Upper lobe of left lung (tissue), 6 donors: ENCODE data around the gene FBXO10. TPM values are rescaled to one million over a fixed set of nuclear protein-coding genes. Genes with fewer than 3 reads are reported as not detected.

Experiments
- ATAC-seq, 2 donors: fragments of 200-7000 bp; cut with Tn5 transposase; one replicate each; pipeline ENCODE4 v1.9.1; 2022; ENCODE audit warnings: mild to moderate bottlenecking in 2 of 2, moderate library complexity in 2 of 2; ENCODE audit not compliant: low FRiP score in 2 of 2
- DNase-seq, 2 donors: peaks; one replicate each; pipeline ENCODE4 v3.0.0-alpha.2; 2019 to 2020
- H3K27ac ChIP-seq, 4 donors: fragments of 200-600 bp; sonication (generic); one replicate each; pipeline ENCODE4 v1.5.1; 2016 to 2019
- H3K27me3 ChIP-seq, 4 donors: fragments of 200-600 bp; sonication (generic); one replicate each; pipeline ENCODE4 v1.5.1; 2017 to 2019
- H3K36me3 ChIP-seq, 4 donors: fragments of 200-600 bp; sonication (generic); one replicate each; pipeline ENCODE4 v1.5.1; 2016 to 2019
- H3K4me1 ChIP-seq, 4 donors: fragments of 200-600 bp; sonication (generic); one replicate each; pipeline ENCODE4 v1.5.1; 2018 to 2019
- H3K4me3 ChIP-seq, 4 donors: fragments of 200-600 bp; sonication (generic); one replicate each; pipeline ENCODE4 v1.5.1; 2017 to 2019; ENCODE audit warnings: mild to moderate bottlenecking in 2 of 4, moderate library complexity in 1 of 4
- H3K9me3 ChIP-seq, 4 donors: fragments of 200-600 bp; sonication (generic); one replicate each; pipeline ENCODE4 v1.5.1; 2018 to 2019
- CTCF ChIP-seq, 6 experiments: fragments of 450-650 bp in 4 of 6; fragments of 200-600 bp in 2 of 6; sonication (generic) in 2 of 6; IDR thresholded peaks; one replicate each; pipeline ENCODE4 v1.5.1; 2016 to 2019; ENCODE audit warnings: antibody characterized with exemption in 6 of 6
- EP300 ChIP-seq, 4 donors: sonication (generic); formaldehyde crosslinking; IDR thresholded peaks; one replicate each; pipeline ENCODE4 v1.5.1; 2017; ENCODE audit warnings: antibody characterized with exemption in 4 of 4, control low read depth in 2 of 4
- POLR2A ChIP-seq, 4 donors: fragments of 450-650 bp; IDR thresholded peaks; one replicate each; pipeline ENCODE4 v1.5.1; 2016 to 2017; ENCODE audit warnings: antibody characterized with exemption in 4 of 4, mild to moderate bottlenecking in 2 of 4
- POLR2AphosphoS5 ChIP-seq, 2 donors: sonication (generic); formaldehyde crosslinking; IDR thresholded peaks; one replicate each; pipeline ENCODE4 v1.5.1; 2017; ENCODE audit warnings: antibody characterized with exemption in 2 of 2
- WGBS, 2 donors: methylation state at CpG; one replicate each; pipeline ENCODE4 v1.1.5; 2017 to 2018; 5-methylcytosine and 5-hydroxymethylcytosine counted together
- total RNA-seq, 6 donors: library from RNA; depleted of rRNA in 4 of 6; stranded (reverse); fragments of >200 nt in 4 of 6; gene quantifications; one replicate each; pipeline versions ENCODE4 v1.1.0 to v1.2.1, GENCODE V29; 2016 to 2021
- donor health status: DM: no; HTN: no; CAD: no; lungs with moderate emphysema.
- donor health status: DM: no; HTN: yes; CAD: no; lungs with severe emphysema.

FBXO10 gene
- total RNA-seq, 6 donors from 2014 or later: 7.9 to 13.4 (median 8.7) TPM

- 89 to 92% methylated on average over 4 of the region's 4 CpGs for WGBS, 2 donors
- H3K36me3 ChIP-seq: no peaks in the 10 kb centered on the region
- DNase-seq (no peak), ATAC-seq (no peak)
- no peak overlapping the region for H3K27ac ChIP-seq
- no peaks in the 10 kb centered on the region for H3K27me3 ChIP-seq
- no peaks in the 10 kb centered on the region for H3K9me3 ChIP-seq
- H3K4me3 ChIP-seq: no peak overlapping the region
- no peaks in the 10 kb centered on the region for H3K4me1 ChIP-seq
- no peak for TF ChIP-seq POLR2A (IDR thresholded peaks at IDR 0.05)
- no peak for TF ChIP-seq POLR2AphosphoS5 (IDR thresholded peaks at IDR 0.05)
- TF ChIP-seq CTCF (IDR thresholded peaks at IDR 0.05): no peak
- no peak for TF ChIP-seq EP300 (IDR thresholded peaks at IDR 0.05)
Measured at GRCh38 chr9:37618817-37619216, 42.6 kb upstream of the FBXO10 start.

- DNase-seq (no peak), ATAC-seq (no peak)
- Histone ChIP-seq H3K4me3 (no peak overlapping the region), H3K9me3 (no peaks in the 10 kb centered on the region), H3K4me1 (no peaks in the 10 kb centered on the region), H3K27me3 (no peaks in the 10 kb centered on the region), H3K27ac (no peak overlapping the region), H3K36me3 (no peaks in the 10 kb centered on the region)
- WGBS, 2 donors: 32 to 41% methylated on average over 4 of the region's 4 CpGs
- no peak for TF ChIP-seq POLR2A (IDR thresholded peaks at IDR 0.05)
- TF ChIP-seq EP300 (IDR thresholded peaks at IDR 0.05): no peak
- no peak for TF ChIP-seq POLR2AphosphoS5 (IDR thresholded peaks at IDR 0.05)
- TF ChIP-seq CTCF (IDR thresholded peaks at IDR 0.05): no peak
Measured at GRCh38 chr9:37617832-37618231, 41.7 kb upstream of the FBXO10 start.

- Histone ChIP-seq H3K27me3 (no peaks in the 10 kb centered on the region), H3K4me1 (no peaks in the 10 kb centered on the region), H3K36me3 (no peaks in the 10 kb centered on the region), H3K4me3 (no peak overlapping the region), H3K9me3 (no peaks in the 10 kb centered on the region), H3K27ac (no peak overlapping the region)
- DNase-seq (no peak), ATAC-seq (no peak)
- TF ChIP-seq POLR2A (IDR thresholded peaks at IDR 0.05) (no peak), CTCF (IDR thresholded peaks at IDR 0.05) (no peak), POLR2AphosphoS5 (IDR thresholded peaks at IDR 0.05) (no peak), EP300 (IDR thresholded peaks at IDR 0.05) (no peak)
- 83 to 93% methylated on average over 2 of the region's 2 CpGs for WGBS, 2 donors
Measured at GRCh38 chr9:37617161-37617560, 41.0 kb upstream of the FBXO10 start.

GRCh38 chr9:37611961-37612360, 35.8 kb upstream of the FBXO10 start:
- 43 to 77% methylated on average over 1 of the region's 1 CpG for WGBS, 2 donors
- H3K36me3 ChIP-seq: no peaks in the 10 kb centered on the region
- no peaks in the 10 kb centered on the region for H3K9me3 ChIP-seq
- H3K4me1 ChIP-seq: no peaks in the 10 kb centered on the region
- ATAC-seq (no peak), DNase-seq (no peak)
- H3K27ac ChIP-seq: no peak overlapping the region
- TF ChIP-seq CTCF (IDR thresholded peaks at IDR 0.05) (no peak), POLR2A (IDR thresholded peaks at IDR 0.05) (no peak), POLR2AphosphoS5 (IDR thresholded peaks at IDR 0.05) (no peak), EP300 (IDR thresholded peaks at IDR 0.05) (no peak)
- H3K4me3 ChIP-seq: no peak overlapping the region
- no peaks in the 10 kb centered on the region for H3K27me3 ChIP-seq

- TF ChIP-seq POLR2AphosphoS5 (IDR thresholded peaks at IDR 0.05) (no peak), EP300 (IDR thresholded peaks at IDR 0.05) (no peak), CTCF (IDR thresholded peaks at IDR 0.05) (no peak), POLR2A (IDR thresholded peaks at IDR 0.05) (no peak)
- Histone ChIP-seq H3K4me3 (no peak overlapping the region), H3K4me1 (no peaks in the 10 kb centered on the region), H3K27ac (no peak overlapping the region), H3K27me3 (no peaks in the 10 kb centered on the region), H3K9me3 (no peaks in the 10 kb centered on the region), H3K36me3 (no peaks in the 10 kb centered on the region)
- ATAC-seq: no peak
- DNase-seq: no peak
- WGBS, 2 donors: 75% methylated on average over 6 of the region's 6 CpGs
Measured at GRCh38 chr9:37611014-37611413, 34.8 kb upstream of the FBXO10 start.
